NCI-H1048 (cell line): Measurements from ENCODE around the gene TUBB4B.
A peak's percentile ranks its signal among the peaks of the same experiment; 100 is the strongest.

ENCODE experiments used
- DNase-seq: peaks from one replicate; lab custom pipeline; 2025; lab: John Stamatoyannopoulos, UW

Gene TUBB4B

GRCh38 chr9:137240841-137241489, at the start of gene TUBB4B:
TSS of gene TUBB4B (plus strand) at chr9:137241287. CDS start at chr9:137241361, 74 bp downstream.
- peak; percentile 99 for DNase-seq

- no peak for DNase-seq
Observed at GRCh38 chr9:137191691-137192447, 49.2 kb upstream of the TUBB4B start.

- no peak for DNase-seq
Observed at GRCh38 chr9:137192448-137192780, 48.7 kb upstream of the TUBB4B start.

GRCh38 chr9:137192859-137193258, 48.2 kb upstream of the TUBB4B start:
- DNase-seq, result no peak

- DNase-seq, result no peak
Observed at GRCh38 chr9:137193771-137194170, 47.3 kb upstream of the TUBB4B start.

GRCh38 chr9:137194388-137194787, 46.7 kb upstream of the TUBB4B start:
- no peak for DNase-seq

GRCh38 chr9:137194909-137195308, 46.2 kb upstream of the TUBB4B start:
- DNase-seq, result no peak

- no peak for DNase-seq
Observed at GRCh38 chr9:137195525-137196220, 45.4 kb upstream of the TUBB4B start.

GRCh38 chr9:137198051-137198901, 42.8 kb upstream of the TUBB4B start:
- DNase-seq, result no peak

- DNase-seq, result no peak
Observed at GRCh38 chr9:137198902-137199283, 42.2 kb upstream of the TUBB4B start.

GRCh38 chr9:137199411-137200121, 41.5 kb upstream of the TUBB4B start:
- DNase-seq, result no peak

GRCh38 chr9:137200311-137201204, 40.5 kb upstream of the TUBB4B start, which contains the start of gene TPRN:
TSS of gene TPRN (minus strand) at chr9:137200741. CDS start at chr9:137200711, 30 bp downstream.
- peak; percentile 95 for DNase-seq

GRCh38 chr9:137201205-137201868, 39.8 kb upstream of the TUBB4B start:
- no peak for DNase-seq

GRCh38 chr9:137202966-137203365, 38.1 kb upstream of the TUBB4B start:
- no peak for DNase-seq

- DNase-seq, result no peak
Observed at GRCh38 chr9:137204731-137205125, 36.4 kb upstream of the TUBB4B start.

GRCh38 chr9:137205126-137206069, 35.7 kb upstream of the TUBB4B start, which contains the start of the genes NDOR1 and TMEM203:
TSS of gene NDOR1 (plus strand) at chr9:137205700. CDS start at chr9:137205778, 78 bp downstream.
TSS of gene TMEM203 (minus strand) at chr9:137205648. CDS start at chr9:137205414, 234 bp downstream.
- peak; percentile 88 for DNase-seq

- DNase-seq, result no peak
Observed at GRCh38 chr9:137206602-137207001, 34.5 kb upstream of the TUBB4B start.

- no peak for DNase-seq
Observed at GRCh38 chr9:137211532-137211931, 29.6 kb upstream of the TUBB4B start.
